BJ (cell line): ENCODE measurements around the gene C1D. TPM values are rescaled to one million over a fixed set of nuclear protein-coding genes. Genes with fewer than 3 reads are reported as not detected.

Experiments
- CTCF ChIA-PET: fragments of 350-600 bp; formaldehyde crosslinking; extraction: SDS; loops from one replicate; lab custom pipeline; 2021; ENCODE audit warnings: antibody characterized with exemption, inconsistent platforms; lab: Yijun Ruan, JAX
- POLR2A ChIA-PET: fragments of 300-600 bp; sonication (Branson Sonifier 250); formaldehyde crosslinking; extraction: SDS; loops from one replicate; lab custom pipeline; 2021; ENCODE audit warnings: antibody characterized with exemption; lab: Charles Lee
- DNase-seq: peaks from one replicate; pipeline ENCODE4 v3.0.0-alpha.2; 2011; ENCODE audit warnings: low read depth
- H3K27me3 ChIP-seq: 2 replicates; pipeline ENCODE4 v1.6.0; 2011; ENCODE audit warnings: low read length; ENCODE audit not compliant: control insufficient read depth, insufficient read depth
- H3K36me3 ChIP-seq: 2 replicates; pipeline ENCODE4 v1.5.1; 2011; ENCODE audit warnings: low read length; ENCODE audit not compliant: control insufficient read depth, insufficient read depth
- H3K4me3 ChIP-seq: 2 replicates; pipeline ENCODE4 v1.5.1; 2011; ENCODE audit warnings: low read depth, mild to moderate bottlenecking, control low read depth, low read length
- CTCF ChIP-seq: IDR thresholded peaks from 2 replicates; pipeline ENCODE4 v1.5.1; 2011; ENCODE audit warnings: low read depth, mild to moderate bottlenecking, control low read depth, inconsistent platforms, low read length, moderate library complexity; ENCODE audit not compliant: insufficient read depth
- polyA plus RNA-seq: library from polyadenylated mRNA; depleted of rRNA; stranded (reverse); fragments of >200 nt; gene quantifications from 2 replicates; pipeline ENCODE4 v1.2.3, GENCODE V29; 2011

Gene C1D
- polyA plus RNA-seq, 1 experiment: 11.4 TPM

- POLR2A ChIA-PET: no interaction called here
Observed at GRCh38 chr2:68103709-68104055, 40.9 kb upstream of the C1D start.

GRCh38 chr2:68103030-68103708 is 40.4 kb upstream of the C1D start:
- CTCF ChIA-PET: interaction anchor here (1.3 kb wide), 1 partner anchor 338 kb away, joined by 4 read pairs; no protein-coding TSS in a partner anchor
- no peak for DNase-seq

More at GRCh38 chr2:68103709-68104055, 40.9 kb upstream of the C1D start:
- CTCF ChIA-PET: no interaction called here
- no peak for TF ChIP-seq CTCF
- Histone ChIP-seq H3K27me3 (no peaks in the 10 kb centered on the region), H3K36me3 (no peaks in the 10 kb centered on the region), H3K4me3 (no peak overlapping the region)
- DNase-seq: no peak

GRCh38 chr2:68100189-68100588 is 37.4 kb upstream of the C1D start:
- no peaks in the 10 kb centered on the region; the same call in 1 of the 2 replicates for H3K27me3 ChIP-seq
- ChIA-PET CTCF (interaction anchor here (1.0 to 1.2 kb wide), 3 partner anchors 22 to 341 kb away, joined by 3 read pairs; no protein-coding TSS in a partner anchor), POLR2A (no interaction called here)
- no peaks in the 10 kb centered on the region for H3K36me3 ChIP-seq
- DNase-seq: no peak
- TF ChIP-seq CTCF: no peak
- H3K4me3 ChIP-seq: no peak overlapping the region

More at GRCh38 chr2:68103030-68103708, 40.4 kb upstream of the C1D start:
- H3K36me3 ChIP-seq: no peaks in the 10 kb centered on the region
- H3K4me3 ChIP-seq: no peak overlapping the region
- no peaks in the 10 kb centered on the region for H3K27me3 ChIP-seq
- no peak for TF ChIP-seq CTCF
- POLR2A ChIA-PET: no interaction called here

- POLR2A ChIA-PET: no interaction called here
- Histone ChIP-seq H3K27me3 (no peaks in the 10 kb centered on the region; the same call in 1 of the 2 replicates), H3K4me3 (no peak overlapping the region), H3K36me3 (no peaks in the 10 kb centered on the region)
- CTCF ChIA-PET: interaction anchor here (1.2 kb wide), 1 partner anchor 342 kb away, joined by 3 read pairs; no protein-coding TSS in a partner anchor
- no peak for DNase-seq
- no peak for TF ChIP-seq CTCF
Observed at GRCh38 chr2:68099260-68099659, 36.5 kb upstream of the C1D start.

- no peak for DNase-seq
- POLR2A ChIA-PET: no interaction called here
- no peaks in the 10 kb centered on the region; the same call in 1 of the 2 replicates for H3K27me3 ChIP-seq
- CTCF ChIA-PET: interaction anchor here (1.2 kb wide), 1 partner anchor 343 kb away, joined by 3 read pairs; no protein-coding TSS in a partner anchor
- no peak for TF ChIP-seq CTCF
- no peak overlapping the region for H3K4me3 ChIP-seq
- no peaks in the 10 kb centered on the region for H3K36me3 ChIP-seq
Observed at GRCh38 chr2:68098291-68098797, 35.5 kb upstream of the C1D start.
